CD8-positive, alpha-beta memory T cell (primary cell): ENCODE results near the gene SYVN1. TPM values are rescaled to one million over a fixed set of nuclear protein-coding genes. Genes with fewer than 3 reads are reported as not detected.
A peak's percentile ranks its signal among the peaks of the same experiment; 100 is the strongest.

Source experiments
- CTCF ChIA-PET: fragments of 350-600 bp; sonication (Branson Sonifier 250); formaldehyde crosslinking; loops from one replicate; lab custom pipeline; 2021; ENCODE audit warnings: antibody characterized with exemption; lab: Charles Lee
- POLR2A ChIA-PET: fragments of 350-600 bp; sonication (Branson Sonifier 250); formaldehyde crosslinking; loops from one replicate; lab custom pipeline; 2021; ENCODE audit warnings: antibody characterized with exemption; lab: Charles Lee
- DNase-seq, 5 donors: peaks; one replicate each; pipeline versions ENCODE4 v3.0.0 to v3.0.0-alpha.2; 2020 to 2022; ENCODE audit warnings: mixed read lengths in 1 of 5
- H3K27ac ChIP-seq: one replicate; pipeline ENCODE4 v1.7.0; 2013; ENCODE audit warnings: low read depth, mild to moderate bottlenecking, low read length, moderate library complexity
- H3K27me3 ChIP-seq: 2 replicates; pipeline ENCODE4 v1.7.0; 2013; ENCODE audit warnings: low read length, mild to moderate bottlenecking; ENCODE audit not compliant: insufficient read depth, poor library complexity, severe bottlenecking
- H3K36me3 ChIP-seq: 2 replicates; pipeline ENCODE4 v1.7.0; 2013; ENCODE audit warnings: mild to moderate bottlenecking, low read length, moderate library complexity; ENCODE audit not compliant: insufficient read depth
- H3K4me1 ChIP-seq: 2 replicates; pipeline ENCODE4 v1.7.0; 2013; ENCODE audit warnings: mild to moderate bottlenecking, low read length, moderate library complexity; ENCODE audit not compliant: insufficient read depth
- H3K4me3 ChIP-seq: 2 replicates; pipeline ENCODE4 v1.7.0; 2013; ENCODE audit warnings: mild to moderate bottlenecking, low read length
- H3K9me3 ChIP-seq: 2 replicates; pipeline ENCODE4 v1.7.0; 2013; ENCODE audit warnings: mild to moderate bottlenecking, low read length
- H3K27ac Mint-ChIP-seq, 8 donors: one replicate each; pipeline ENCODE4 v1.8.0; 2020 to 2021; ENCODE audit warnings: mixed read lengths in 8 of 8, mild to moderate bottlenecking in 6 of 8, inconsistent platforms in 3 of 8, moderate library complexity in 3 of 8
- H3K27me3 Mint-ChIP-seq, 2 donors: one replicate each; pipeline ENCODE4 v1.8.0; 2020 to 2021; ENCODE audit warnings: mixed read lengths in 2 of 2, mild to moderate bottlenecking in 1 of 2, moderate library complexity in 1 of 2
- H3K36me3 Mint-ChIP-seq, 3 donors: one replicate each; pipeline ENCODE4 v1.8.0; 2020 to 2021; ENCODE audit warnings: mixed read lengths in 3 of 3, inconsistent platforms in 1 of 3, mild to moderate bottlenecking in 1 of 3
- H3K4me1 Mint-ChIP-seq, 3 donors: one replicate each; pipeline ENCODE4 v1.8.0; 2020 to 2021; ENCODE audit warnings: mixed read lengths in 3 of 3, inconsistent platforms in 1 of 3, mild to moderate bottlenecking in 1 of 3
- H3K4me3 Mint-ChIP-seq, 7 donors: one replicate each; pipeline ENCODE4 v1.8.0; 2020 to 2021; ENCODE audit warnings: mixed read lengths in 7 of 7, mild to moderate bottlenecking in 6 of 7, moderate library complexity in 4 of 7, inconsistent platforms in 2 of 7
- H3K9me3 Mint-ChIP-seq, 5 donors: one replicate each; pipeline ENCODE4 v1.8.0; 2020 to 2022; ENCODE audit warnings: mixed read lengths in 5 of 5, mild to moderate bottlenecking in 3 of 5, moderate library complexity in 2 of 5, inconsistent platforms in 1 of 5
- polyA plus RNA-seq: library from polyadenylated mRNA; unstranded; fragments of 300-500 nt; fragmentation: Illumina TruSeq; gene quantifications from one replicate; pipeline ENCODE4 v1.2.3, GENCODE V29; 2021
- total RNA-seq, 2 experiments: library from RNA; stranded (reverse); gene quantifications; one replicate each; pipeline ENCODE4 v1.2.3, GENCODE V29; 2021

Gene SYVN1
- total and polyA plus RNA-seq, 3 experiments from 2014 or later: 19.6 to 39.7 (median 35.1) TPM

DNA sequence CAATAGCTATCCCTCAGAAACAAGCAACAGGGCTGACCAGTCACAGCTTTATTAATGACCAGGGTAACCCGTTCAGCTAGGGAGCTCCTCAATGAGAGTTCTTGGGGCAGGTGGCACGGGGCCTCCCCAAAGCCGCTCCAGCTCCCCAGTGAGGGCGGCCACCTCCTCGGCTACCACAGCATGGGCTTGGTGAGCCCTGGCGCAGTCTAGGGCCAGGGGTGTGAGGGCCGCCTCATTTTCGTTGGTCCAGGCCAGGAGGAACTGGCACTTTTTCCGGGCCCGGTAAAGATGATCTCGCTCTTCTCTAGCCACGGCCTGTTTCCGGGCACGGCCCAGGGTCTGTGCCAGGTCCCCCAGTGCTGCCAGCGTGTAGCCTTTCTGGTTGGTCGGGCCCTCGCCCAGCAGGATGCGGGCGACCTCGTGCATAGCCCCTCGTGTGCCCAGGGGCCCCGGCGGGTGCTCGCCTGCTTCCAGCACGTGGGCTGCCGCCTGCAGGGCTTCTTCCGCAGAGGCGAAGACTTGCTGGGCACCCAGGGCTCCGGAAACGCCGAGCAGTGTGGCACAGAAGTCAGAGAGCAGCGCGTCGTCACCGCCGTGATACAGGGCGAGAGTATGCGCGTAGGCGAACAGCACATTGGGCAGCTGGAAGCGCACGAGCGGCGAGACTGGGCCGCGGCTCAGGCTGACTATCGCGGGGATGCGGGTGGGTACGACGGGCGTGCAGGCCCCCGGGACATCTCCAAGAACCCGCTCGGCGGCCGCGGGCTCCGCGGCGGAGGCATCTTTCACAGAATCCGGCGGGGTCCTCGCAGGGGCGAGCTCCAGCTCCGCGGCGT, 17.7 kb downstream of the SYVN1 start:
- H3K27ac ChIP-seq: peak overlapping the region; percentile 91
- Mint-ChIP-seq H3K9me3 (no peaks in the 10 kb centered on the region), H3K27me3 (peaks cover 0 to 3% of the 10 kb centered on the region in 2 donors), H3K27ac (peak overlapping the region; percentile 78 to 99 (median 95)), H3K4me1 (peaks cover 35 to 74% (median 38%) of the 10 kb centered on the region in 3 donors), H3K36me3 (peaks cover 3 to 52% (median 4%) of the 10 kb centered on the region in 3 donors), H3K4me3 (peak overlapping the region; percentile 88 to 94 (median 90))
- H3K36me3 ChIP-seq: peaks cover 31% of the 10 kb centered on the region
- ChIA-PET CTCF (interaction anchor here (1.0 to 2.9 kb wide), 10 partner anchors 8 to 428 kb away, joined by 3 to 27 read pairs (median 4); partner anchors contain the start of genes ARL2, CAPN1 and VPS51), POLR2A (interaction anchor here (0.5 to 2.4 kb wide), 16 partner anchors 10 to 664 kb away, joined by 3 to 27 read pairs (median 5); partner anchors contain the start of genes DPF2, POLA2, SAC3D1 and SF1)
- peaks cover 45% of the 10 kb centered on the region for H3K4me1 ChIP-seq
- H3K9me3 ChIP-seq: no peaks in the 10 kb centered on the region
- H3K4me3 ChIP-seq: peak overlapping the region; percentile 85
- peak; percentile 37 to 78 (median 59) for DNase-seq
- no peaks in the 10 kb centered on the region for H3K27me3 ChIP-seq

DNA sequence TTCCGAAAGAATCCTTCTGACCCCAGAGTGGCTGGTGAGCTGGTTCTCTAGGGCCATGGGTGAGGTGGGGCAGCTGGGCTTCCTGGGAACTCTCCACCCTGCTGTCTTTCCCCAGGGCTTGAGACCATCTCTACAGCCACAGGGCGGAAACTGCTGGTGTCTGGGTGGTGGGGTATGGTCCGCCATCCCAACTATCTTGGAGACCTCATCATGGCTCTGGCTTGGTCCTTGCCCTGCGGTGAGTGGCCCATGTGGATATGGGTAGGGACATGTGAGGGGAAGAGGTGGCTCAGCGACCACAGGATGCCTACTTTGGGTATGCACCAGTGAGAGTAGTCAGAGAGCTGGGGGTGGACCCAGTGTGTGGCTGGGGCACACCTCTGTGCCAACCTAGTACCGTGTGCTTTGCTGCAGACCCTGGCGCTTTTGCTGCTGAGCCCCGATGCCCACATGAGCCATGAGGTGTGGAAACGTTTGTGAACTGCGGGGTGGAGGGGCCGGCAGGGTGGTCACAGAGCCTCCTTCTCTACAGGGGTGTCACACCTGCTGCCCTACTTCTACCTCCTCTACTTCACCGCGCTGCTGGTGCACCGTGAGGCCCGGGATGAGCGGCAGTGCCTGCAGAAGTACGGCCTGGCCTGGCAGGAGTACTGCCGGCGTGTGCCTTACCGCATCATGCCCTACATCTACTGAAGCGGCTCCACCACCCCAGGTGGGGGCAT, 18.8 kb downstream of the SYVN1 start:
- peaks cover 0 to 3% of the 10 kb centered on the region in 2 donors for H3K27me3 Mint-ChIP-seq
- DNase-seq: no peak
- CTCF ChIA-PET: interaction anchor here (1.3 to 2.0 kb wide), 2 partner anchors 11 to 101 kb away, joined by 5 read pairs; partner anchors contain the start of gene ARL2
- peaks cover 46% of the 10 kb centered on the region for H3K4me1 ChIP-seq
- no peaks in the 10 kb centered on the region for H3K27me3 ChIP-seq
- H3K36me3 ChIP-seq: peaks cover 21% of the 10 kb centered on the region
- H3K4me3 ChIP-seq: no peak overlapping the region
- no peaks in the 10 kb centered on the region for H3K9me3 Mint-ChIP-seq
- H3K27ac ChIP-seq: no peak overlapping the region
- H3K4me1 Mint-ChIP-seq: peaks cover 39 to 76% (median 40%) of the 10 kb centered on the region in 3 donors
- POLR2A ChIA-PET: interaction anchor here (0.6 kb wide), 2 partner anchors 34 to 332 kb away, joined by 7 to 9 read pairs; no protein-coding TSS in a partner anchor
- peak overlapping the region; percentile 29 to 91 (median 89) for H3K4me3 Mint-ChIP-seq
- peaks cover 2 to 42% (median 3%) of the 10 kb centered on the region in 3 donors for H3K36me3 Mint-ChIP-seq
- peak overlapping the region in 7 of 8 donors; percentile 17 to 99 (median 78) for H3K27ac Mint-ChIP-seq
- no peaks in the 10 kb centered on the region for H3K9me3 ChIP-seq

DNA sequence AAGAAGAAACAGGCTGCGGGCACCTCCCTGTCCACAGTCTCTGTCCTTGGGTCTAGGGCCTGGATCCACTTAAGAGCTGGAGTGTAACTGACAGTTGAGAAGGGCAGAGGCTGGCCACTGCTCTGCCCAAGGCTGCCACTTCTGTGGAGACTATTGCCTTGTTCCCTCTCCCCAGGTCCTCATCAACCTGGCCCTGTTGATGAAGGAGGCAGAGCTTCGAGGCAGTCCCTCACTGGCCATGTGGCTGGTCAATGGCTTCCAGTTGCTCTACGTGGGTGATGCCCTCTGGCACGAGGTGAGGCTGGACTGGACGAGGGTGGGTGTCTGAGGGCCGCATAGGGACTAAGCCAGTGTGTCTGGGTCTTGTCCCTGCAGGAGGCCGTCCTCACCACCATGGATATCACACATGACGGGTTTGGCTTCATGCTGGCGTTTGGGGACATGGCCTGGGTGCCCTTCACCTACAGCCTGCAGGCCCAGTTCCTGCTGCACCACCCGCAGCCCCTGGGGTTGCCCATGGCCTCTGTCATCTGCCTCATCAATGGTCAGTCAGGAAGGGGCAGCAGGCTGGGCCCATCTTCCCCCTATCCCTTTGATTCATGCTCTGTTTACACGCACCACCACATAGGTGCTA, 19.7 kb downstream of the SYVN1 start:
- Mint-ChIP-seq H3K27ac (peak overlapping the region in 6 of 8 donors; percentile 19 to 93 (median 74)), H3K4me3 (peak overlapping the region in 3 of 7 donors; percentile 48 to 90 (median 83)), H3K27me3 (peaks cover 0 to 3% of the 10 kb centered on the region in 2 donors), H3K36me3 (peaks cover 2 to 37% (median 3%) of the 10 kb centered on the region in 3 donors), H3K9me3 (no peaks in the 10 kb centered on the region), H3K4me1 (peaks cover 42 to 76% (median 42%) of the 10 kb centered on the region in 3 donors)
- H3K27me3 ChIP-seq: no peaks in the 10 kb centered on the region
- CTCF ChIA-PET: interaction anchor here (1.3 to 6.1 kb wide), 2 partner anchors 15 to 101 kb away, joined by 5 to 104 read pairs; partner anchors contain the start of genes ARL2 and VPS51
- H3K4me3 ChIP-seq: no peak overlapping the region
- no peak overlapping the region for H3K27ac ChIP-seq
- no peaks in the 10 kb centered on the region for H3K9me3 ChIP-seq
- H3K36me3 ChIP-seq: peaks cover 15% of the 10 kb centered on the region
- DNase-seq: no peak
- H3K4me1 ChIP-seq: peaks cover 49% of the 10 kb centered on the region
- POLR2A ChIA-PET: interaction anchor here (0.5 to 0.6 kb wide), 2 partner anchors 86 to 389 kb away, joined by 3 to 8 read pairs; no protein-coding TSS in a partner anchor

DNA sequence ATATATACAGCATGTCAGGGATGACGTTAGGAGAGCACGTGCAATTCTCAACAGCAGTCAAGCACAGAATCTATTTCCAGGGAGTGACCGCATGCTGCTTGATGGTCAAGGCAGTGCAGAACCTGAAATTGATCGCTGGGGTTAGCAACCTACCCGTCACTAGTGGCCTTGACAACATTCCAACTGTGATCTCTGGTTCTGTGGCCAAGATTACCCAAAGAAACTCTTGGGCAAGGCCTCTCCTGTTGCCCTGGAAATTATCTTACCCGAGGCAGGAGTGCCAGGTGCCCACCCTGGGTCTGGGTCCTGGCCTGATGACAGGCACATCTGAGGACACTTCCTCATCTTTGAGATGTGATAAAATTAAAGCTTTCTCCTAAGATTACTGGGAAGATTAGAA, 20.5 kb downstream of the SYVN1 start:
- POLR2A ChIA-PET: interaction anchor here (0.5 to 4.9 kb wide), 4 partner anchors 8 to 390 kb away, joined by 3 to 40 read pairs (median 8); partner anchors contain the start of genes FAU, MRPL49 and VPS51

DNA sequence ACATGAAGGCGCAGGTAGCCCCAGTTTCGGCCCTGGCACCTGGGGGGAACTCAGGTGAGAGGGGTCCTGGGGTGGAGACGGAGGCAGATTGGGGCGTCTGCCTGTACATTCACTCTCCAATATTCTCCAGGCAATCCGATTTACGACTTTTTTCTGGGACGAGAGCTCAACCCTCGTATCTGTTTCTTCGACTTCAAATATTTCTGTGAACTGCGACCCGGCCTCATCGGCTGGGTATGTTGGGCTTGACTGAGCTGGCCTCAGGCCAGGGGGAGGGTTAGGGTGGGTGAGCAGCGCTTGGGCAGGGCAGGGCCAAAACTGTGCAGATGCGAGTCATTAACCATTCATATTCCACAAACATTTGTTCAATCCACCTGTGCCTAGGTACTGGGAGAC, 21.0 kb downstream of the SYVN1 start:
- Histone ChIP-seq H3K27ac (peak overlapping the region; percentile 65), H3K36me3 (peaks cover 17% of the 10 kb centered on the region), H3K4me3 (peak overlapping the region; percentile 81)

More for the DNA sequence above, 20.5 kb downstream of the SYVN1 start:
- Mint-ChIP-seq H3K27ac (peak overlapping the region in 6 of 8 donors; percentile 29 to 93 (median 70)), H3K9me3 (no peaks in the 10 kb centered on the region), H3K4me3 (peak overlapping the region; percentile 83 to 90 (median 87)), H3K4me1 (peaks cover 42 to 72% (median 42%) of the 10 kb centered on the region in 3 donors), H3K36me3 (peaks cover 2 to 37% (median 3%) of the 10 kb centered on the region in 3 donors), H3K27me3 (peaks cover 0 to 3% of the 10 kb centered on the region in 2 donors)
- CTCF ChIA-PET: interaction anchor here (1.3 to 6.1 kb wide), 3 partner anchors 15 to 216 kb away, joined by 3 to 104 read pairs (median 4); partner anchors contain the start of genes ARL2 and VPS51
- Histone ChIP-seq H3K36me3 (peaks cover 19% of the 10 kb centered on the region), H3K27ac (no peak overlapping the region), H3K27me3 (no peaks in the 10 kb centered on the region), H3K4me1 (peaks cover 49% of the 10 kb centered on the region), H3K9me3 (no peaks in the 10 kb centered on the region), H3K4me3 (no peak overlapping the region)
- no peak for DNase-seq

DNA sequence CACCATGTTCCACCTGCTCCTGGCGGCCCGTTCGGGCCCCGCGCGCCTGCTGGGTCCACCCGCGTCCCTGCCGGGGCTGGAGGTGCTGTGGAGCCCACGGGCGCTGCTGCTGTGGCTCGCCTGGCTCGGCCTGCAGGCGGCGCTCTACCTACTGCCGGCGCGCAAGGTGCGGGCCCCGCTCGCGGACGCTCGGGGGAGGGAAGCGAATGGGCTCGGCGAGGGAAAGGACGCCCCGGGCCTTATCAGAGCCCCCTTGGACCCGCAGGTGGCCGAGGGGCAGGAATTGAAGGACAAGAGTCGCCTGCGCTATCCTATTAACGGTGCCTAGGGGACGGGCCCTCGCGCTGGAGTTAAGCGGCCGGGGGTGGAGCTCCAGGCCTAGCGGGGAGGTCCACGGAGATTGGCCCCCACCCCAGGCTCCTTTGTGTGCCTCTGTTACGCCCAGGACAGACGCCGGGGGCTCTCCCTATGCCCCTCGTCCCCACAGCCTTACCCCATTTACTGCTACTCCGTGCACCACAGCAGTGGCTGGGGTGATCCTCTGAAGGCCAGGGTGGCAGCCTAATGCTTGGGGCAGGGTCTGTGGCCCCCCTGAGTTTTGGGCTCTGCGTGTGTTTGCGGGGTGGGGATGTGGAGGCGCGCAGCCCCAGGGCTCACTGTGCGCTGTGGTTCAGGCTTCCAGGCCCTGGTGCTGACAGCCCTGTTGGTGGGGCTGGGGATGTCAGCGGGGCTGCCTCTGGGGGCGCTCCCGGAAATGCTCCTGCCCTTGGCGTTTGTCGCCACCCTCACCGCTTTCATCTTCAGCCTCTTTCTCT, 21.6 kb downstream of the SYVN1 start:
- Mint-ChIP-seq H3K27me3 (peaks cover 0 to 2% of the 10 kb centered on the region in 2 donors), H3K4me1 (peaks cover 34 to 63% (median 35%) of the 10 kb centered on the region in 3 donors), H3K36me3 (peaks cover under 1 to 30% (median under 1%) of the 10 kb centered on the region in 3 donors), H3K9me3 (no peaks in the 10 kb centered on the region), H3K4me3 (peak overlapping the region; percentile 83 to 90 (median 87)), H3K27ac (peak overlapping the region; percentile 24 to 87 (median 77))
- peak overlapping the region; percentile 81 for H3K4me3 ChIP-seq
- H3K36me3 ChIP-seq: peaks cover 17% of the 10 kb centered on the region
- no peaks in the 10 kb centered on the region for H3K9me3 ChIP-seq
- peaks cover 49% of the 10 kb centered on the region for H3K4me1 ChIP-seq
- POLR2A ChIA-PET: interaction anchor here (0.7 to 4.9 kb wide), 6 partner anchors 9 to 254 kb away, joined by 3 to 40 read pairs (median 8); partner anchors contain the start of genes FAU, MRPL49, SYVN1 and VPS51
- CTCF ChIA-PET: interaction anchor here (0.7 to 6.1 kb wide), 14 partner anchors 8 to 217 kb away, joined by 3 to 104 read pairs (median 5); partner anchors contain the start of genes ARL2, CAPN1, FAU and MRPL49
- no peaks in the 10 kb centered on the region for H3K27me3 ChIP-seq
- DNase-seq: peak; percentile 65 to 83 (median 71)
- H3K27ac ChIP-seq: peak overlapping the region; percentile 65

More for the DNA sequence above, 21.0 kb downstream of the SYVN1 start:
- ChIA-PET CTCF (interaction anchor here (0.7 to 6.1 kb wide), 9 partner anchors 7 to 216 kb away, joined by 3 to 104 read pairs (median 5); partner anchors contain the start of genes ARL2, CAPN1, FAU and MRPL49), POLR2A (interaction anchor here (0.7 to 4.9 kb wide), 3 partner anchors 8 to 254 kb away, joined by 3 to 40 read pairs (median 9); partner anchors contain the start of genes FAU, MRPL49 and VPS51)
- H3K4me1 ChIP-seq: peaks cover 49% of the 10 kb centered on the region
- Mint-ChIP-seq H3K4me1 (peaks cover 37 to 67% (median 37%) of the 10 kb centered on the region in 3 donors), H3K4me3 (peak overlapping the region; percentile 83 to 90 (median 87)), H3K27ac (peak overlapping the region; percentile 29 to 87 (median 77)), H3K36me3 (peaks cover 2 to 34% (median 3%) of the 10 kb centered on the region in 3 donors), H3K27me3 (peaks cover 0 to 3% of the 10 kb centered on the region in 2 donors), H3K9me3 (no peaks in the 10 kb centered on the region)
- H3K9me3 ChIP-seq: no peaks in the 10 kb centered on the region
- no peaks in the 10 kb centered on the region for H3K27me3 ChIP-seq
- no peak for DNase-seq
